Spleen (tissue), 11 donors: ENCODE measurements around the gene NSUN5. TPM values are rescaled to one million over a fixed set of nuclear protein-coding genes. Genes with fewer than 3 reads are reported as not detected.
A peak's percentile ranks its signal among the peaks of the same experiment; 100 is the strongest.

Experiments
- DNase-seq: peaks from one replicate; pipeline ENCODE4 v3.0.0-alpha.2; 2020
- H3K27ac ChIP-seq, 8 donors: fragments of 200-600 bp; sonication (generic) in 7 of 8; 1 replicate in 4 of 8; 2 replicates in 4 of 8; pipeline versions ENCODE4 v1.5.0 to v1.8.0; 2016 to 2021; ENCODE audit warnings: inconsistent platforms in 4 of 8, mild to moderate bottlenecking in 4 of 8, moderate library complexity in 1 of 8
- H3K27me3 ChIP-seq, 7 donors: fragments of 200-600 bp; sonication (generic) in 6 of 7; replicated peaks in 1 of 7; 1 replicate in 4 of 7; 2 replicates in 3 of 7; pipeline versions ENCODE4 v1.5.0 to v1.8.0; 2016 to 2021; ENCODE audit warnings: inconsistent platforms in 3 of 7, mild to moderate bottlenecking in 1 of 7
- H3K36me3 ChIP-seq, 6 donors: fragments of 200-600 bp; sonication (generic) in 5 of 6; 1 replicate in 4 of 6; 2 replicates in 2 of 6; pipeline versions ENCODE4 v1.5.0 to v1.8.0; 2016 to 2021; ENCODE audit warnings: inconsistent platforms in 2 of 6
- H3K4me1 ChIP-seq, 6 donors: fragments of 200-600 bp; sonication (generic) in 5 of 6; 1 replicate in 3 of 6; 2 replicates in 3 of 6; pipeline versions ENCODE4 v1.5.0 to v1.8.0; 2016 to 2021; ENCODE audit warnings: inconsistent platforms in 3 of 6
- H3K4me3 ChIP-seq, 8 donors: fragments of 200-600 bp; sonication (generic) in 7 of 8; 1 replicate in 4 of 8; 2 replicates in 4 of 8; pipeline versions ENCODE4 v1.5.0 to v1.8.0; 2016 to 2021; ENCODE audit warnings: inconsistent platforms in 4 of 8, mild to moderate bottlenecking in 4 of 8, moderate library complexity in 2 of 8
- H3K9me3 ChIP-seq, 8 donors: fragments of 200-600 bp; sonication (generic) in 7 of 8; 1 replicate in 4 of 8; 2 replicates in 4 of 8; pipeline versions ENCODE4 v1.5.0 to v1.8.0; 2016 to 2021; ENCODE audit warnings: inconsistent platforms in 4 of 8
- POLR2A ChIP-seq, 3 donors: fragments of 450-650 bp; IDR thresholded peaks; one replicate each; pipeline ENCODE4 v1.5.1; 2017; ENCODE audit warnings: antibody characterized with exemption in 3 of 3, mild to moderate bottlenecking in 1 of 3
- POLR2AphosphoS5 ChIP-seq, 3 donors: sonication (generic); formaldehyde crosslinking; IDR thresholded peaks; one replicate each; pipeline ENCODE4 v1.5.1; 2017; ENCODE audit warnings: antibody characterized with exemption in 3 of 3
- WGBS, 5 donors: extraction: QIAGEN DNeasy Blood & Tissue Kit in 3 of 5; methylation state at CpG; one replicate each; pipeline versions ENCODE4 v1.1.5 to v1.1.7; 2013 to 2018; 5-methylcytosine and 5-hydroxymethylcytosine counted together
- intact Hi-C: fragments of 100-400 bp; cut with DNase I; formaldehyde crosslinking; loops from one replicate; pipeline ENCODE4 v1.15.0; 2023; ENCODE audit warnings: low total_unique reads
- polyA plus RNA-seq, 3 donors: library from polyadenylated mRNA; stranded (reverse); fragments of 200-250 nt; gene quantifications; one replicate each; pipeline ENCODE4 v1.2.1, GENCODE V29; 2013
- total RNA-seq, 7 donors: library from RNA; depleted of rRNA in 3 of 7; stranded (reverse); fragments of >200 nt in 3 of 7; fragmentation: NEBNext Ultra II Directional in 4 of 7; extraction: Animal tissue kit (Norgen Biotek cat#: 25700) in 4 of 7; gene quantifications; one replicate each; pipeline versions ENCODE4 v1.1.0 to v1.2.1, GENCODE V29; 2016 to 2021
- TF ChIP-seq, protein P1 (sequence below), 11 experiments: fragments of 200-600 bp in 7 of 11; fragments of 450-650 bp in 4 of 11; sonication (generic) in 4 of 11; IDR thresholded peaks in 8 of 11; conservative IDR thresholded peaks in 3 of 11; 1 replicate in 7 of 11; 2 replicates in 4 of 11; pipeline versions ENCODE4 v1.4.0 to v1.8.0; 2016 to 2021; ENCODE audit warnings: antibody characterized with exemption in 11 of 11, inconsistent platforms in 4 of 11, mild to moderate bottlenecking in 1 of 11
- donor health status: healthy with polysubstance abuse.
- donor health status: DM: no; HTN: no; CAD: no; lungs with moderate emphysema.
- donor health status: DM: no; HTN: no; CAD: no.
- donor health status: Bipolar disorder and iron deficiency.
- donor health status: healthy.
- donor health status: DM: no; HTN: no; CAD: no.
- donor health status: DM: yes; HTN: yes; CAD: no.

Gene NSUN5
- total and polyA plus RNA-seq, 10 donors, result 23.6 to 43.1 (median 30.6) TPM

DNA sequence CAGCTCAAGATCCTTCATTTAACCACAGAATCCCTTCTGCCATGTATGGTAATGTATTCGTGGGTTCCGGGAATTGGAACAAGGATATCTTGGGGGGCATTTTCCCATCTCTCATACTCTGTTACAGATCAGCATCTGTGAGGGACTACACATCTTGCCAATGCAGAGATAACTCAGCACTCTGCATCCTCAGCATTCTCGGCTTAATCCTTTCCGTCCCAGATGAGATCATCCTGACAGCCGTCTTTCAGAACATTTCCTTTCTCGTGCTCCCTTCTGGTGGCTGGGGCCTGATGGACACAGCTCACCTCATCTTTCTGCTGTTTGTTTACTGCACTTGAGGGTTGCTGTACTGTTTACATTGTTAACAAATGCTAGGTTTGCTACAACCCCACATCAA lies 44.6 kb upstream of the NSUN5 start:
- peaks cover 0 to 9% (median 6%) of the 10 kb centered on the region in 8 donors for H3K9me3 ChIP-seq
- no peak for DNase-seq
- H3K27ac ChIP-seq, result no peak overlapping the region
- no peaks in the 10 kb centered on the region for H3K36me3 ChIP-seq
- H3K4me3 ChIP-seq, result no peak overlapping the region
- TF ChIP-seq, protein P1, sequence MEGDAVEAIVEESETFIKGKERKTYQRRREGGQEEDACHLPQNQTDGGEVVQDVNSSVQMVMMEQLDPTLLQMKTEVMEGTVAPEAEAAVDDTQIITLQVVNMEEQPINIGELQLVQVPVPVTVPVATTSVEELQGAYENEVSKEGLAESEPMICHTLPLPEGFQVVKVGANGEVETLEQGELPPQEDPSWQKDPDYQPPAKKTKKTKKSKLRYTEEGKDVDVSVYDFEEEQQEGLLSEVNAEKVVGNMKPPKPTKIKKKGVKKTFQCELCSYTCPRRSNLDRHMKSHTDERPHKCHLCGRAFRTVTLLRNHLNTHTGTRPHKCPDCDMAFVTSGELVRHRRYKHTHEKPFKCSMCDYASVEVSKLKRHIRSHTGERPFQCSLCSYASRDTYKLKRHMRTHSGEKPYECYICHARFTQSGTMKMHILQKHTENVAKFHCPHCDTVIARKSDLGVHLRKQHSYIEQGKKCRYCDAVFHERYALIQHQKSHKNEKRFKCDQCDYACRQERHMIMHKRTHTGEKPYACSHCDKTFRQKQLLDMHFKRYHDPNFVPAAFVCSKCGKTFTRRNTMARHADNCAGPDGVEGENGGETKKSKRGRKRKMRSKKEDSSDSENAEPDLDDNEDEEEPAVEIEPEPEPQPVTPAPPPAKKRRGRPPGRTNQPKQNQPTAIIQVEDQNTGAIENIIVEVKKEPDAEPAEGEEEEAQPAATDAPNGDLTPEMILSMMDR (IDR thresholded peaks at IDR 0.05 in 8 of 11, conservative IDR thresholded peaks at IDR 0.05 in 3 of 11), result no peak
- TF ChIP-seq POLR2AphosphoS5 (IDR thresholded peaks at IDR 0.05), result no peak
- no peak for TF ChIP-seq POLR2A (IDR thresholded peaks at IDR 0.05)
- peaks cover 0 to 2% (median 0%) of the 10 kb centered on the region in 7 donors for H3K27me3 ChIP-seq
- intact Hi-C loops, result no loop called here
- WGBS, 5 donors, result 85 to 91% (median 90%) methylated on average over 6 of the region's 6 CpGs
- H3K4me1 ChIP-seq, result peaks cover 0 to 20% (median 6%) of the 10 kb centered on the region in 6 donors

DNA sequence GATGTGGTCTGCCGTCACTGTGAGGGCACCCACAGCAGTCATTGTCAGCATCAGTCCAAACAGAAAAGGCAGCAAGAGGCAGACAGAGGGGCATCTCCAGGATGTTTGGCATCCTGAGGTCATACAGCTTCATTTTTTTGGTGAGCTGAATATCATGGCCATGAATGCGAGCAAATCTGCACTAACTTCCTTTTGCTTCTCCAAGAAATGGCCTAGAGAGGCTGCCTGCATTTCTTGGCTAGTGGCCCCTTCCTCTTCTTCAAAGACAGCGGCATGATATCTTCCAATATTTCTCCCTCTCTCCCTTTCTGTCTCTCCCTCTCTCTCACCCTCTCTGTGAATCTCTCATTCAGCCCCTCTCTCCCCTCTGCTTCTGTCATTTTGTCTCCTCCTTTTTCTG lies 44.2 kb upstream of the NSUN5 start:
- no peak for DNase-seq
- WGBS, 5 donors, result 87 to 97% (median 92%) methylated on average over 3 of the region's 3 CpGs

DNA sequence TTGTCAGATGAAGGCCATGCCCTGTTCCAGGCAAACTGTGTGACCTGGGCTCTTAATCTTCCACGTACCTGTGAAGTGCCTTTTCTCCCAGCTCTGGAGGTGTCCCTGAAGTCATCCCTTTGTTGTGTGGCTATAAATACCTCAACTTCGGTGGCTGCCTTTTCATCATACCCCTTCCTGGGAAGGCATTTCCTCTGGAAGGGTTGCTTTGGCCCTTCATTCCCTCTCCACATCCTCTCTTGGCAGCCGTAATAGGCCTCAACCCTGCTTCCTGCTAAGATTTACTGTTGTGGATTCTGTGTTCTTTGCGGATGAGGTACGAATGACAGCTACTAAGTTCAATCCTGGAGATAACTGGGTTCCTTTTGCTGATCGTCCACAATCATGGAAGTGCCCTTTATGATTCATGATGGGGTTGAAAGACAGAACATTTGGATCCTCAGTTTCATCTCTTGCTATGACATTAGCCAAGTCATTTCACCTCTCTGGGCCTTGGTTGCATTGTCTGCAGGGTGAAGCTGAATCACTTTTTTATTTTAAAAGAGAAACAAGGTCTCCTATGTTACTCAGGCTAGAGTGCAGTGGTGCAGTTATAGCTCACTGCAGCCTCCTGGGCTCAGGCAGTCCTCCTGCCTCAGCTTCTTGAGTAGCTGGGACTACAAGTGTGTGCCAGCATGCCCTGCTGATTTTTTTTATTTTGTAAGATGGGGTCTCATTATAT lies 43.0 kb upstream of the NSUN5 start:
- Histone ChIP-seq H3K27me3 (no peaks in the 10 kb centered on the region), H3K4me1 (peaks cover 0 to 10% (median 0%) of the 10 kb centered on the region in 6 donors), H3K4me3 (no peak overlapping the region), H3K9me3 (peaks cover 0 to 9% (median 6%) of the 10 kb centered on the region in 8 donors), H3K36me3 (no peaks in the 10 kb centered on the region), H3K27ac (peak overlapping the region in 3 of 8 donors; percentile 2 to 41 (median 22))
- WGBS, 5 donors, result 41 to 65% (median 55%) methylated on average over 6 of the region's 6 CpGs
- DNase-seq, result peak; percentile 4
- TF ChIP-seq, protein P1 (IDR thresholded peaks at IDR 0.05 in 8 of 11, conservative IDR thresholded peaks at IDR 0.05 in 3 of 11), result no peak
- TF ChIP-seq POLR2AphosphoS5 (IDR thresholded peaks at IDR 0.05) (no peak), POLR2A (IDR thresholded peaks at IDR 0.05) (no peak)
- intact Hi-C loops, result no loop called here

More for the DNA sequence above, 44.2 kb upstream of the NSUN5 start:
- H3K36me3 ChIP-seq, result no peaks in the 10 kb centered on the region
- no peak overlapping the region for H3K27ac ChIP-seq
- H3K27me3 ChIP-seq, result no peaks in the 10 kb centered on the region
- H3K9me3 ChIP-seq, result peaks cover 0 to 9% (median 6%) of the 10 kb centered on the region in 8 donors
- peaks cover 0 to 16% (median 4%) of the 10 kb centered on the region in 6 donors for H3K4me1 ChIP-seq
- H3K4me3 ChIP-seq, result no peak overlapping the region
- no peak for TF ChIP-seq POLR2A (IDR thresholded peaks at IDR 0.05)
- TF ChIP-seq, protein P1 (IDR thresholded peaks at IDR 0.05 in 8 of 11, conservative IDR thresholded peaks at IDR 0.05 in 3 of 11), result no peak
- TF ChIP-seq POLR2AphosphoS5 (IDR thresholded peaks at IDR 0.05), result no peak
- intact Hi-C loops, result no loop called here

DNA sequence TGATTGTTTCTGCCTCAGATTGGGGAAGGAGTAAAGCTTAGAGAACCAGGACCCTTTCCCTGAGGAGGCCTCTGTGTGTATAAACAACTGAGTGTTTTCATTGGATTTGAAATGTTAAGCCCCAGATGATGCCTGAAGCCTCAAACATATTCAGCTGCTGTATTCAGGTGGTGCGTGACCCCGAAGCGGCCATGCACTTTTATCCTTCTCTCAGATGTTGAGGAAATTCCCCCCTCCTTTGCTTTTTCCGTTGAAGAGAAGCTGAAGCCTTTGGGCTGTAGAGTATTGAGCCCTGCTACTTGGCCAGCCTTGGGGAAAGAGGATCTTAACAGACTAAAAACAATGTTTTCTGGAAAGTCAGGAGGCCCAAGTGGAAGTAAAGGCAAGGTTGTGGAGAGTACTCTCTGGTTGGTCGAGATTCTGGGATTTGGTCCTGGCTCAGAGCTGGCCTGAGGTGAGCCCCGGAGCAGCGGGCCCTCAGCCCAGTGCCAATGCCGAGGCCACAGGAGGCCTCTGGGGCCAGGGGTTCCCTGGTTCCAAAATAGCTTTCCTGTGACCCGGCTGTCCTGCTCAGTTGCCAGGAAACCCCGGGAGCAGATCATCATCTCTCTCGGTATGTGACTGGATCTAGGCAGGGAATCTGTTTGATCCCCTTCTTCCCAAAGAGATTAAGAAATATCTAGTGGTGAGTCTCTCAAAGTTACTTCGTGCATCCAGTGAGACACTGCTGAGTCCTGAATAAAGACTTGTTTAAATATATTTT lies 41.9 kb upstream of the NSUN5 start:
- no peak for DNase-seq
- Histone ChIP-seq H3K27ac (peak overlapping the region in 5 of 8 donors; percentile 23 to 41 (median 36)), H3K36me3 (no peaks in the 10 kb centered on the region), H3K9me3 (peaks cover 0 to 9% (median 6%) of the 10 kb centered on the region in 8 donors), H3K4me3 (no peak overlapping the region), H3K4me1 (peaks cover 0 to 10% (median 0%) of the 10 kb centered on the region in 6 donors), H3K27me3 (no peaks in the 10 kb centered on the region)
- WGBS, 5 donors, result 69 to 80% (median 71%) methylated on average over 12 of the region's 12 CpGs
- intact Hi-C loops, result no loop called here
- TF ChIP-seq POLR2AphosphoS5 (IDR thresholded peaks at IDR 0.05) (no peak), POLR2A (IDR thresholded peaks at IDR 0.05) (no peak)
- TF ChIP-seq, protein P1 (IDR thresholded peaks at IDR 0.05 in 8 of 11, conservative IDR thresholded peaks at IDR 0.05 in 3 of 11), result no peak
